H9 (cell line): ENCODE data around the gene VWA3A. TPM values are rescaled to one million over a fixed set of nuclear protein-coding genes. Genes with fewer than 3 reads are reported as not detected.

Source experiments
- DNase-seq: peaks from one replicate; pipeline ENCODE4 v3.0.0-alpha.2; 2017
- H2AFZ ChIP-seq: one replicate; pipeline ENCODE4 v1.6.1; 2013; ENCODE audit warnings: mild to moderate bottlenecking, low read length, control low read depth, moderate library complexity
- H2AK5ac ChIP-seq: 2 replicates; pipeline ENCODE4 v1.6.1; 2013; ENCODE audit warnings: low read length, control low read depth, mixed read lengths; ENCODE audit not compliant: insufficient read length
- H2BK120ac ChIP-seq: one replicate; pipeline ENCODE4 v1.6.1; 2013; ENCODE audit warnings: low read depth, mild to moderate bottlenecking, low read length, control low read depth, inconsistent platforms; ENCODE audit not compliant: poor library complexity, severe bottlenecking
- H2BK12ac ChIP-seq: 2 replicates; pipeline ENCODE4 v1.6.1; 2013; ENCODE audit warnings: low read length, control low read depth, mixed read lengths, low read depth; ENCODE audit not compliant: insufficient read length
- H2BK15ac ChIP-seq: 2 replicates; pipeline ENCODE4 v1.6.1; 2013; ENCODE audit warnings: low read depth, low read length, control low read depth
- H2BK20ac ChIP-seq: one replicate; pipeline ENCODE4 v1.6.1; 2013; ENCODE audit warnings: low read depth, mild to moderate bottlenecking, low read length, control low read depth, inconsistent platforms; ENCODE audit not compliant: poor library complexity, severe bottlenecking
- H2BK5ac ChIP-seq: 2 replicates; pipeline ENCODE4 v1.6.1; 2013; ENCODE audit warnings: low read length, control low read depth, mixed read lengths; ENCODE audit not compliant: insufficient read length
- H3K14ac ChIP-seq: 2 replicates; pipeline ENCODE4 v1.6.1; 2013; ENCODE audit warnings: low read length, control low read depth; ENCODE audit not compliant: insufficient read depth
- H3K18ac ChIP-seq: 2 replicates; pipeline ENCODE4 v1.6.1; 2013; ENCODE audit warnings: low read depth, mild to moderate bottlenecking, mixed read lengths, low read length, control low read depth; ENCODE audit not compliant: insufficient read length
- H3K23ac ChIP-seq: 2 replicates; pipeline ENCODE4 v1.6.1; 2013; ENCODE audit warnings: low read length, control low read depth, mixed read lengths, low read depth; ENCODE audit not compliant: insufficient read length
- H3K23me2 ChIP-seq: 2 replicates; pipeline ENCODE4 v1.6.1; 2013; ENCODE audit warnings: low read depth, mild to moderate bottlenecking, mixed read lengths, low read length, control low read depth; ENCODE audit not compliant: insufficient read length, poor library complexity, severe bottlenecking
- H3K27ac ChIP-seq: 2 replicates; pipeline ENCODE4 v1.5.1; 2013; ENCODE audit warnings: low read length, control low read depth, mixed read lengths, low read depth; ENCODE audit not compliant: insufficient read length
- H3K27me3 ChIP-seq: 2 replicates; pipeline ENCODE4 v1.6.1; 2013; ENCODE audit warnings: low read length, control low read depth, inconsistent platforms; ENCODE audit not compliant: insufficient read depth
- H3K4ac ChIP-seq: 2 replicates; pipeline ENCODE4 v1.6.1; 2013; ENCODE audit warnings: low read depth, mild to moderate bottlenecking, control low read depth, inconsistent platforms, low read length, moderate library complexity
- H3K4me1 ChIP-seq: 2 replicates; pipeline ENCODE4 v1.6.1; 2013; ENCODE audit warnings: low read length, control low read depth, inconsistent platforms; ENCODE audit not compliant: insufficient read depth
- H3K4me2 ChIP-seq: 2 replicates; pipeline ENCODE4 v1.6.1; 2013; ENCODE audit warnings: low read length, control low read depth, mixed read lengths; ENCODE audit not compliant: insufficient read length, insufficient read depth
- H3K56ac ChIP-seq: 2 replicates; pipeline ENCODE4 v1.6.1; 2013; ENCODE audit warnings: low read depth, mild to moderate bottlenecking, mixed read lengths, low read length, control low read depth; ENCODE audit not compliant: insufficient read length
- H3K79me1 ChIP-seq: 2 replicates; pipeline ENCODE4 v1.6.1; 2013; ENCODE audit warnings: low read depth, mild to moderate bottlenecking, moderate library complexity, low read length, control low read depth, inconsistent platforms; ENCODE audit not compliant: insufficient read depth, poor library complexity, severe bottlenecking
- H3K79me2 ChIP-seq: 2 replicates; pipeline ENCODE4 v1.6.1; 2013; ENCODE audit warnings: low read length, control low read depth, inconsistent platforms; ENCODE audit not compliant: insufficient read depth
- H3K9ac ChIP-seq: 2 replicates; pipeline ENCODE4 v1.6.1; 2013; ENCODE audit warnings: low read length, control low read depth, mixed read lengths; ENCODE audit not compliant: insufficient read length; ENCODE audit errors: extremely low read depth
- H3K9me3 ChIP-seq: one replicate; pipeline ENCODE4 v1.6.1; 2013; ENCODE audit warnings: low read depth, low read length, inconsistent platforms; ENCODE audit not compliant: control insufficient read depth
- H3T11ph ChIP-seq: one replicate; pipeline ENCODE4 v1.6.1; 2013; ENCODE audit warnings: mild to moderate bottlenecking, low read length, control low read depth, inconsistent platforms
- H4K20me1 ChIP-seq: one replicate; pipeline ENCODE4 v1.6.1; 2013; ENCODE audit not compliant: control insufficient read depth, insufficient read length, insufficient read depth
- H4K5ac ChIP-seq: 2 replicates; pipeline ENCODE4 v1.6.1; 2013; ENCODE audit warnings: low read depth, mild to moderate bottlenecking, mixed read lengths, low read length, control low read depth; ENCODE audit not compliant: insufficient read length
- H4K8ac ChIP-seq: replicated peaks from 2 replicates; pipeline ENCODE4 v1.6.1; 2013; ENCODE audit warnings: low read length, control low read depth, mixed read lengths, low read depth; ENCODE audit not compliant: insufficient read length
- H4K91ac ChIP-seq: 2 replicates; pipeline ENCODE4 v1.6.1; 2013; ENCODE audit warnings: low read depth, mild to moderate bottlenecking, moderate library complexity, mixed read lengths, low read length, control low read depth; ENCODE audit not compliant: insufficient read length
- H3K27ac Mint-ChIP-seq, 3 experiments: 2 replicates in 2 of 3; 3 replicates in 1 of 3; pipeline ENCODE4 v1.8.0; 2020 to 2021; ENCODE audit warnings: mixed read lengths in 3 of 3, mild to moderate bottlenecking in 1 of 3, moderate library complexity in 1 of 3
- H3K27me3 Mint-ChIP-seq: 2 replicates; pipeline ENCODE4 v1.8.0; 2021; ENCODE audit warnings: low read depth, mild to moderate bottlenecking, moderate library complexity, mixed read lengths
- H3K36me3 Mint-ChIP-seq, 3 experiments: 2 replicates in 2 of 3; 3 replicates in 1 of 3; pipeline ENCODE4 v1.8.0; 2020 to 2021; ENCODE audit warnings: low read depth in 3 of 3, mixed read lengths in 3 of 3; ENCODE audit not compliant: insufficient read depth in 1 of 3
- H3K4me1 Mint-ChIP-seq, 2 experiments: 2 replicates each; pipeline ENCODE4 v1.8.0; 2020; ENCODE audit warnings: mixed read lengths in 2 of 2
- H3K4me3 Mint-ChIP-seq, 2 experiments: 2 replicates in 1 of 2; 3 replicates in 1 of 2; pipeline ENCODE4 v1.8.0; 2020 to 2021; ENCODE audit warnings: mild to moderate bottlenecking in 2 of 2, mixed read lengths in 2 of 2, moderate library complexity in 1 of 2
- H3K9me3 Mint-ChIP-seq, 2 experiments: 2 replicates in 1 of 2; 3 replicates in 1 of 2; pipeline ENCODE4 v1.8.0; 2020; ENCODE audit warnings: mild to moderate bottlenecking in 2 of 2, mixed read lengths in 2 of 2, moderate library complexity in 1 of 2
- WGBS: extraction: QIAGEN DNeasy Blood & Tissue Kit; methylation state at CpG from one replicate; pipeline ENCODE4 v1.1.7; 2013; ENCODE audit warnings: missing lambda C conversion rate, low lambda C conversion rate, mixed read lengths; ENCODE audit not compliant: insufficient read length; ENCODE audit errors: extremely low coverage; 5-methylcytosine and 5-hydroxymethylcytosine counted together
- total RNA-seq: library from RNA; stranded (reverse); gene quantifications from 2 replicates; pipeline ENCODE4 v1.2.1, GENCODE V29; 2021
- TF ChIP-seq, protein P1 (sequence below): fragments of 200-600 bp; sonication (generic); conservative IDR thresholded peaks from 3 replicates; pipeline ENCODE4 v1.8.0; 2021; ENCODE audit warnings: antibody characterized with exemption, mild to moderate bottlenecking

The VWA3A gene
- total RNA-seq, 1 experiment from 2014 or later: not detected

DNA sequence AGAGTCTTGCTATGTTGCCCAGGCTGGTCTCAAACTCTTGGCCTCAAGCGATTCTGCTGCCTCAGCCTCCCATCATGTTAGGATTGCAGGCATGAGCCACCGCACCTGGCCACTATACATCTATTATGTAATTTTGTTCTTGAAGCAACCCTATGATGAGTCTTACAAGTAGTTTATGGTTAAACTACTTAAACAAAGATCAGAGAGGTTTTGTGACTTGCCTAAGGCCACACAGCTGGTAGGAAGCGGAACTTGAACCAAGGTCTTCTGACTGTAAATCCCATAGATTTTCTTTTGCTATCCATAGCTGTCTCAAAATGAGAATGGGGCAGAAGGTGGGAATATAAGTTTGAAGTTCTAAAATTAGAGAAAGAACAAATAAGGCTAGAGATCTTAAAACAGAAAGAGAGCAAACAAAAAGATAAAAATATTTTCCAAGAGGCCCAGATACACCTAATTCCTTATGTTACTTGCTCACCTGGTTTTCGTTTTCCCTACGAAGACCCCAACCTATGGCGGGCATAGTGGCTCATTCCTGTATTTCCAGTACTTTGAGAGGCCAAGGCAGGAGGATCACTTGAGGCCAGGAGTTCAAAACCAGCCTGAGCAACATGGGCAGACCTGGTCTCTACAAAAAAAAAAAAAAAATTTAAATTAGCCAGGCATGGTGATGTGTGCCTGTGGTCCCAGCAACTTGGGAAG is 32.4 kb downstream of the VWA3A start:
- H3K9me3 ChIP-seq: no peaks in the 10 kb centered on the region
- H3K4me1 Mint-ChIP-seq: peaks cover 0 to 2% of the 10 kb centered on the region in 2 experiments; a peak in 1 of 4 replicates
- H3K36me3 Mint-ChIP-seq: no peaks in the 10 kb centered on the region
- H3K4me2 ChIP-seq: no peak overlapping the region
- H4K5ac ChIP-seq: no peak overlapping the region
- no peak overlapping the region for H2BK15ac ChIP-seq
- H3K18ac ChIP-seq: no peak overlapping the region
- no peaks in the 10 kb centered on the region for H3K4me1 ChIP-seq
- DNase-seq: no peak
- H3K27ac ChIP-seq: no peak overlapping the region
- peaks cover 19% of the 10 kb centered on the region for H3K27me3 Mint-ChIP-seq
- no peak overlapping the region for H3K4ac ChIP-seq
- no CpG with 5 or more reads among the region's 6 CpGs for WGBS
- H3K27me3 ChIP-seq: no peaks in the 10 kb centered on the region
- no peak overlapping the region for H2BK120ac ChIP-seq
- H4K91ac ChIP-seq: no peak overlapping the region
- no peaks in the 10 kb centered on the region; a peak in 1 of 5 replicates for H3K9me3 Mint-ChIP-seq
- no peak overlapping the region for H3K4me3 Mint-ChIP-seq
- no peak overlapping the region for H3K56ac ChIP-seq
- H3K27ac Mint-ChIP-seq: no peak overlapping the region
- H3K79me2 ChIP-seq: no peaks in the 10 kb centered on the region
- no peak overlapping the region for H2AK5ac ChIP-seq
- no peaks in the 10 kb centered on the region for H3K23me2 ChIP-seq
- no peak overlapping the region for H2AFZ ChIP-seq
- TF ChIP-seq, protein P1, sequence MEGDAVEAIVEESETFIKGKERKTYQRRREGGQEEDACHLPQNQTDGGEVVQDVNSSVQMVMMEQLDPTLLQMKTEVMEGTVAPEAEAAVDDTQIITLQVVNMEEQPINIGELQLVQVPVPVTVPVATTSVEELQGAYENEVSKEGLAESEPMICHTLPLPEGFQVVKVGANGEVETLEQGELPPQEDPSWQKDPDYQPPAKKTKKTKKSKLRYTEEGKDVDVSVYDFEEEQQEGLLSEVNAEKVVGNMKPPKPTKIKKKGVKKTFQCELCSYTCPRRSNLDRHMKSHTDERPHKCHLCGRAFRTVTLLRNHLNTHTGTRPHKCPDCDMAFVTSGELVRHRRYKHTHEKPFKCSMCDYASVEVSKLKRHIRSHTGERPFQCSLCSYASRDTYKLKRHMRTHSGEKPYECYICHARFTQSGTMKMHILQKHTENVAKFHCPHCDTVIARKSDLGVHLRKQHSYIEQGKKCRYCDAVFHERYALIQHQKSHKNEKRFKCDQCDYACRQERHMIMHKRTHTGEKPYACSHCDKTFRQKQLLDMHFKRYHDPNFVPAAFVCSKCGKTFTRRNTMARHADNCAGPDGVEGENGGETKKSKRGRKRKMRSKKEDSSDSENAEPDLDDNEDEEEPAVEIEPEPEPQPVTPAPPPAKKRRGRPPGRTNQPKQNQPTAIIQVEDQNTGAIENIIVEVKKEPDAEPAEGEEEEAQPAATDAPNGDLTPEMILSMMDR: no peak
- H4K8ac ChIP-seq: no peak overlapping the region
- no peak overlapping the region for H2BK20ac ChIP-seq
- H3K79me1 ChIP-seq: no peaks in the 10 kb centered on the region
- no peak overlapping the region for H2BK5ac ChIP-seq
- H3T11ph ChIP-seq: no peak overlapping the region
- H3K14ac ChIP-seq: no peak overlapping the region
- H3K9ac ChIP-seq: no peak overlapping the region
- no peaks in the 10 kb centered on the region for H4K20me1 ChIP-seq
- no peak overlapping the region for H3K23ac ChIP-seq
- no peak overlapping the region for H2BK12ac ChIP-seq
